Stimulated activated CD8-positive, alpha-beta memory T cell treated with anti-CD3 and anti-CD28 coated beads, Interleukin-15, amount 100 ng/mL, for 48 hours (primary cell): ENCODE results near the gene CYLD.

Experiments
- DNase-seq, 2 donors: peaks; one replicate each; pipeline ENCODE4 v3.0.0-alpha.2; 2020; ENCODE audit warnings: low read depth in 2 of 2

Gene CYLD

GRCh38 chr16:50740736-50741135, 1.1 kb upstream of the CYLD start:
- DNase-seq = no peak

DNA sequence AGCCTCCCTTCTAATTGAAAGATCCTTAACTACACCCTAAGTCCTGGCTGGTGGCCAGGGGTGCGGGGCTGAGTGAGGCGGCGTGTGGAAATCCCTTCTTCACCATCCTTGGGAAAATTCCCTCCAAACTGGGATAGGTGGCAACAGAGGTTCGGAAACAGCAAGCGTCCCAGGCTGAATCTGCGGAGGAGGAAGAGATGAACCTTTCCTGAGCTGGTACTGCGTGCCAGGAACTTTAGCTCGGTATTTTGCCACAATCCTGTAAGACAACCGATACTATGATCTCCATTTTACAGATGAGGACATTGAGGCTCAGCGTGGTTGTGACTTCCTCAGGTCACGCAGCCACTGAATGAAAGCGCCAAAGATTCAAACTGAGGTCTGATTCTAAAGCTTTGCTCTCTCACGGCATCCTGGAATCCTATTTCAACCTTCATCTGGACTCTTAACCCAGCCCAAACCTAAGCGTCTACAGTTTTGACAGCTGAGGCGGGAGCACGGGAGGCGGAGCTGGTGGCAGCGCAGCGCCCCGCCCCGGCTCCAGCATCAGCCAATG, 583 bp upstream of the CYLD start:
- DNase-seq = no peak

GRCh38 chr16:50742576-50743200, 802 bp downstream of the CYLD start:
- no peak for DNase-seq

- DNase-seq = no peak
Observed at GRCh38 chr16:50743581-50744225, 1.8 kb downstream of the CYLD start.

DNA sequence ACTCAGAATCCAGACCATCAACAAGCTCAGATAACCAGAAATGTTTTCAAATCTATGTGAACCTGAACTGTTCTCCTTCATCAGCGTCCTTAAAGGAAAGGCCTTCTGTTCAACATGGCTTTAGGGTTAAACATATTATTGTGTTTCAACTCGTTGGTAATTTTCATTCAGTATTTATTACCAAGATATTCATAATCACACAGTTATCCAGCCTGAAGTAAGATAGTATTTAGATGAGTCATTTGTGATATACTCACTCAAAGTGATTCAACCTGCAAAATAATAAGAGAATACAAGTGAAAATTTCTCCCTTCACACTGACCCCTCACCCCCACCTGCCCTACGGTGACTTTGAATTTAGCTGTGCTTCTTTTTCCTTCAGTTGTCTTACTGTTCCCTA, 3.0 kb downstream of the CYLD start:
- DNase-seq = no peak

- DNase-seq = no peak
Observed at GRCh38 chr16:50745940-50746339, 4.1 kb downstream of the CYLD start.

- no peak for DNase-seq
Observed at GRCh38 chr16:50747207-50747956, 5.5 kb downstream of the CYLD start.

- no peak for DNase-seq
Observed at GRCh38 chr16:50751528-50751927, 9.6 kb downstream of the CYLD start.

- no peak for DNase-seq
Observed at GRCh38 chr16:50752471-50753235, 10.8 kb downstream of the CYLD start.

GRCh38 chr16:50756473-50756872, 14.6 kb downstream of the CYLD start:
- DNase-seq = no peak

DNA sequence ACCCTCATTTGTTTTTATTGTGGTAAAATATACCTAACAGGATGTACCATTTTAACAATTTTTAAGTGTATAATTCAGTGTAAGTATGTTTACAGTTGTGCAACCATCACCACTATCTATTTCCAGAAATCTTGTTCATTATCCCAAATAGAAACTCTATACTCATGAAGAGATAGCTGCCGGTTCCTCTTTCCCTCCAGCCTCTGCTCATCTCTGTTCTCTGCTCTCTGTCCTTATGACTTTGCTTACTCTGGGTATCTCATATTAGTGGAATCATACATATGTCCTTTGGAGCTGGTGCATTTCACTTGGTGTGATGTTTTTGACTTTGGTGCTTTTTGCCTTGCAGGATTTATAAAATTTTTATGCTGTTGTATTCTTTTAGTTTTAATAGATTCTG, 19.4 kb downstream of the CYLD start:
- DNase-seq = no peak

- no peak for DNase-seq
Observed at GRCh38 chr16:50762241-50762640, 20.4 kb downstream of the CYLD start.

DNA sequence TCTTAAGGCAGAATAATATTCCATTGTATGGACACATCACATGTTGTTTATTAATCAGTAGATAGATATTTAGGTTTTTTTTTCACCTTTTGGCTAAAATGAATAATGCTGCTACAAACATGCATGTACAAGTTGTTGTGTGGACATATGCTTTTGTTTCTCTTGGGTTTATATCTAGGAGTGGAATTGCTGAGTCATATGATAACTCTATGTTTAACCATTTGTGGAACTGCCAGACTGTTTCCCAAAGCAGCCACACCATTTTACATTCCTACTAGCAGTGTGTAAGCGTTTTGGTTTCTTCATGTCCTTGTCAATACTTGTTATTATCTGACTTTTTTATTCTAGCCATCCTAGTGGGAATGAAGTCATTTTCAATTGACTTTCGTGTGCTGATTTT, 21.3 kb downstream of the CYLD start:
- DNase-seq = no peak

DNA sequence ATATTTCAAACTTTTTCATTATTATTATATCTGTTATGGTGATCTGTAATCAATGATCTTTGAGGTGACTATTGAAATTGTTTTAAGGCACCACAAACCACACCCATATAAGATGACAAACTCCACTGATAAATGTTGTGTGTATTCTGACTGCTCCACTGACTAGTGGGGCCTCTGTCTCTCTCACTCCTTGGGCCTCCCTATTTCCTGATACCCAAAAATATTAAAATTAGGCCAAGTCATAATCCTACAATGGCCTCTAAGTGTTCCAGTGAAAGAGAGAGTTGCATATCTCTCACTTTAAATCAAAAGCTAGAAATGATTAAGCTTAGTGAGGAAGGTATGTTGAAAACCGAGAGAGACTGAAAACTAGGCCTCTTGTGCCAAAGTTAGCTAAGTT, 23.4 kb downstream of the CYLD start:
- no peak for DNase-seq

DNA sequence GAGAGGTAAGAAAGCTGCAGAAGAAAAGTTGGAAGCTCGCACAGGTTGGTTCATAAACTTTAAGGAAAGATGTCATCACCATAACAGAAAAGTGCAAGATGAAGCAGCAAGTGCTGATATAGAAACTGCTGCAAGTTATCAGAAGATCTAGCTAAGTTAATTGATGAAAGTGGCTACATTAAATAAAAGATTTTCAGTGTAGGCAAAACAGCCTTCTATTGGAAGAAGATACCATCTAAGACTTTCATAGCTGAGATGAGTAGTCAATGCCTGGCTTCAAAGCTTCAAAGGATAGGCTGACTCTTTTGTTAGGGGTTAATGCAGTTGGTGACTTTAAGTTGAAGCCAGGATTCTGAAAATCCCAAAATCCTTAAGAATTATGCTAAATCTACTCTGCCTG, 24.0 kb downstream of the CYLD start:
- no peak for DNase-seq

GRCh38 chr16:50767197-50767596, 25.3 kb downstream of the CYLD start:
- no peak for DNase-seq

DNA sequence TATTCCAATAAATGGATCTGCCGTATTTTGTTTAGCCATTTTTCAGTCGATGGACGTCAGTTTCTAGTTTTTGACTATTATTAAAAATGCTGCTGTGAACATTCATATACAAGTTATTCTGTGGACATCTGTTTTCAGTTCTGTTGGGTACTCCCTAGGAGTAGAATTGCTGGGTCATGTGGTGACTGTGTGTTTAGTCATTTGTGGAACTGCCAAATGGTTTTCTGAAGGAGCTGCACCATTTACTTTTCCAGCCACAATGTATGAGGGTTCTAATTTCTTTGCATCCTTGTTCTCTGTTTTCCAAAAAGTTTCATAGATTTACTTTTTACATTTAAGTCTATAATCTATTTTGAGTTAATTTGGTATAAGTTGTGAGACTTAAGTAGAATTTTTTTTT, 29.5 kb downstream of the CYLD start:
- DNase-seq = no peak

- DNase-seq = no peak
Observed at GRCh38 chr16:50774405-50774804, 32.5 kb downstream of the CYLD start.

GRCh38 chr16:50774960-50775359, 33.1 kb downstream of the CYLD start:
- no peak for DNase-seq

GRCh38 chr16:50776037-50776436, 34.2 kb downstream of the CYLD start:
- DNase-seq = no peak

GRCh38 chr16:50778284-50779163, 36.6 kb downstream of the CYLD start:
- no peak for DNase-seq
